ENCODE results near the gene ADARB2.

ADARB2 gene

GRCh38 chr10:1608851-1609647, 128.3 kb downstream of the ADARB2 start:
- no peak for DNase-seq

DNA sequence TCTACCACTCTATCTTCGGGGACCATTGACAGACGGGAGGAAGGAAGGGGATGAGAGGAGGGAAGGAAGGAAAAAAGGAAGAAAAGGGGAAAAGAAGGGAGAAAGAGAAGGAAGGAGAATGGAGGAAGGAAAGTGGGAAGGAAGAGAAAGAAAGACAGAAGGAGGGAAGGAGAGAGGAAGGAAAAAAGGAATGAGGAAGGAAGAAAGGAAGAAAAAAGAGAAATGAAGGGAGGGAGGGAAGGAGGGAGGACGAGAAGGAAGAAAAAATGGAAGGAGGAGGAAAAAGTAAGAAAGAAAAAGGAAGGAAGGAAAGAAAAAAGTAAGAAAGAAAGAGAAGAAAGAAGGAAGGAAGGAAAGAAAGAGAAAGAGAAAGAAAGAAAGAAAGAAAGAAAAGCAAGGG, 128.9 kb downstream of the ADARB2 start:
- no peak for DNase-seq

DNA sequence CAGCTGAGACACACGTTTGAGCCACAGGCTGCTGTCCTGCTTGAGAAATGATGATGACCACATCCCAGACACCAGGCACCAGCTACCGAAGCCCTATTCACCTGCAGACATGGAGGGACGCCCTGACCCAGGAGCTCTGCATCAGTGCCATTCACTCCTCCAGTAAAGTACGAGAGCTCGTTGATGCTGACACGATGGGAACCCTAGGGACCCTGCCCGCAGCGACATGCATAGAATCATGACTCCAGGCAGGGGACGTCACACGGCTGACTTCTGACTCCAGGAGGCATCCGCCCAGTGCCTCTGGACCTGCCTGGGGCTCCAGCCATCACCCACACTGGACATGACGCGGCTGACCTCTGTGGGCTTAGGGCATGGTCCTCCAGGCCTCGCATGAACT, 129.9 kb downstream of the ADARB2 start:
- DNase-seq, result no peak

- no peak for DNase-seq
Observed at GRCh38 chr10:1605999-1606940, 131.1 kb downstream of the ADARB2 start.

DNA sequence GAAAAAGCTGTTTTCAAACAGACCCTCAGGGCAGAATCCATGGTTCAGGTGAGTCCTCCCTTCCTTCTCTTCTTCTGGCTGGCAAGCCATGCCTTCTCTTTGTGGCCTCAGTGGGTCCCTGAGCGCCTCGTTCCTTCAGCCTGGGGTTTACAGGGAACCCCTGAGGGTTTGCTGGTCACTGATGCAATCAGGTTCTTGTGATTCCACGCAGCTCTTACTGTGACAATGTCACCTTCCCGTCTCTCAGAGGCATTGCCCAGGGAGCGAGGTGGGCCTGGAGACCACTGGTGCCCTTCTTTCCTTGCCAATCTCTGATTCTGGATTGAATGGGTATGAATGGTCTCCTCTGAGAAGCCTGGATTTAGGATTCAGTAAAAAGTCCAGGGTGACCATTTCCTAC, 132.2 kb downstream of the ADARB2 start:
- no peak for DNase-seq

GRCh38 chr10:1604246-1604645, 133.1 kb downstream of the ADARB2 start:
- DNase-seq, result no peak

DNA sequence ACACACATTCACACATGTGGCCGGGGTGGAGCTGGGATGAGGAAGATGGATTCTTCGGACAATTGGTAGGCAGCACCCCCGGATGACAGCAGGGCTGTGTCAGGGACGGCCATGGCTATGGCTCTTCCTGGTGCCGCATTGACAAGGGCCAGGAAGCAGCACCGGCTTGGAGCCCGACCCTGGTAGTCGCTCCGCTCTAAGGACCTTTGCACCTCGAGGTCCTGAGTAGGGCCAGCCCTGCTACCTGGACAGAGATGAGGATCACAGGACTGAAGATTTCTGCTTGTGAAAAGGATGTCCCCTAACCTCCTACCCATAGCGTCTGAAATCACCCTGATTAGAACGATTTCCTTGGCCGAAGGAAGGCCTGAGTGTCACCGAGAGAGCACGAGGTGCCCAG, 134.1 kb downstream of the ADARB2 start:
- no peak for DNase-seq

GRCh38 chr10:1602037-1602484, 135.3 kb downstream of the ADARB2 start:
- DNase-seq, result no peak

DNA sequence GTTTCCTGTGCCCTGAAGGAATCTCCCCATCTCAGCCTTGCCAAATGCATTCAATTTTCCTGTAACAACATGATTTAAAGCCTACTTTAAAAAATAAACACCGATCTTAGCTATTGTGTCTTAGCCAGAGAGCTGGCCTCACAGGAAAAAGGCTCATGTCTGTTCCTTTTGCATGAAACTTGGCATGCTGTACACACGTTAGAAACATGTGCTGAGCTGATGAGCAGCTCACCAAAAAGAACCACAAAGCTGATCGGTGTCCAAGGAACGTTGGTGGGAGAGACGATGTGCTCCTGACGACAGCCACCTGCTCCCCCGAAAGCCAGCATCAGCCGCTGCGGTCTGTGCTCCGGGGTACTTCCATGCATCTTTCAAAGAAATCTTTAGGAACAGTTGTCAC, 135.9 kb downstream of the ADARB2 start:
- no peak for DNase-seq

DNA sequence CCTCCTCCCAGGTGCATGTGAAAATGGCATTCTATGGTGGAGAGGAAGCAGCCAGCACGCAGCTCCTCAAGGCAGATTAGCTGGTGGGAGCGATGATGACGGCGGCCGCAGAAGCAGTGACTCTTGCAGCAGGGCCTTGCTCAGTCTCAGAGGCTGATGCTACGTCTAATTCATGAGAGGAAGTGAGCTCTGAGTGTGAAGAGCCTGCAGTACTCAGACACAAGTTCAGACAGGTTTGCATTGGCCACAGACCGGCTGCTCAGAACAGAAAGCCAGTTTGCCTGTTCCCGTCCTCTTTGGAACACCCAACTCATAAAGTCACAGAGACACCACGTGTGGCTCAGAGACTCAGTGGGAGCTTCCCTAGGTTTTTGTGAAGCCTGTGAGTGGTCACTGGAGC, 136.5 kb downstream of the ADARB2 start:
- DNase-seq, result no peak

- no peak for DNase-seq
Observed at GRCh38 chr10:1598393-1599153, 138.8 kb downstream of the ADARB2 start.

DNA sequence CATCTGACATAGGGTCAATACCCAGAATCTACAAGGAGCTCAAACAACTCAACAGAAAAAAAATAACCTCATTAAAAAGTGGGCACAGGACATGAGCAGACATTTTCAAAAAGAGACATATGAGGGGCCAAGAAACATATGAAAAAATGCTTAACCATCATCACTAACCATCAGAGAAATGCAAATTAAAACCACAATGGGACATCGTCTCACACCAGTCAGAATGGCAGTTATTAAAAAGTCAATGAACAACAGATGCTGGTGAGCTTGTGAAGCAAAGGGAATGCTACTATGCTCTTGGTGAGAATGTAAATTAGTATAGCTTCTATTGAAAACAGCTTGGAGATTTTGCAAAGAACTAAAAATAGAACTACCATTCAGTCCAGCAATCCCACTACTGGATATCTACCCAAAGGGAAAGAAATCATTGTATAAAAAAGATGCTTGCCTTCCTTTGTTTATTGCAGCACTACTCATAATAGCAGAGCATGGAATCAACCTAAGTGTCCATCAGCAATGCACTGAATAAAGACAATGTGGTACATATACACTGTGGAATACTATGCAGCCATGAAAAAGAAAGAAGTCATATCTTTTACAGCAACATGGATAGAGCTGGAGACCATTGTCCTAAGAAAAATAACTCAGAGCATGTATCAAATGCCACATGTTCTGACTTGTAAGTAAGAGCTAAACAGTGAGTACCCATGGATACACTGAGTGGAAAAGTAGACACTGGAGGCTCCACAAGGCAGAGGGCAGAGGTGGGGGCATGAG, 139.8 kb downstream of the ADARB2 start:
- DNase-seq, result no peak

DNA sequence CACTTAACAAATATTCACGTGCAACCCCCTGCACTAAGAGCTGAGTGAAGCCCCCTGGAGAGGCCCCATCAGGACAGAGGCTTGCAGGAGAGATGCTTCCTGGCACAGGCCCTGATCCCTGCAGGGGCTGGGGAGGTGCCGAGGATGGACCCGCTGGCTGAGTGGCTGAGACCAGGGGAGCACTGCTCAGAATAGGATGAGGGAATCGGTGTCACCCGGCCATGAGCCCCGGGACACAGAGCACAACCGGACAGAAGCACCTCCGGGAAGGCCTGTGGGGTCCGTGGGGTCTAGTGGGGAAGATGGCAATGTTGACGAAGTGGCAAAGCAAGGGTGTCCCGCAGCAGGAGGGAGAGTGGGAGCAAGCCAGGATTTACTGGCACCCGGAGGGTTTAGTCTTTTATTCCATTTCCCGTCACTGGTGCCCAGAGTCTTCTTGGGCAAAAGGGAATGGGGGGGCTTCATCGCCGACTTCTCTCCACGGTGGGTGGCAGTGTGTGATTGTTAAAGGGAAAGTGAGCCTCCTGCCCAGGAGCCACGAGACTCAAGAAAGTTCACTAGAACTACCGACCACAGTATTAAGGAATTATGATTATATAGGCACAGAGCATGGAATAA, 140.7 kb downstream of the ADARB2 start:
- DNase-seq, result no peak

- DNase-seq, result no peak
Observed at GRCh38 chr10:1595726-1596125, 141.6 kb downstream of the ADARB2 start.

DNA sequence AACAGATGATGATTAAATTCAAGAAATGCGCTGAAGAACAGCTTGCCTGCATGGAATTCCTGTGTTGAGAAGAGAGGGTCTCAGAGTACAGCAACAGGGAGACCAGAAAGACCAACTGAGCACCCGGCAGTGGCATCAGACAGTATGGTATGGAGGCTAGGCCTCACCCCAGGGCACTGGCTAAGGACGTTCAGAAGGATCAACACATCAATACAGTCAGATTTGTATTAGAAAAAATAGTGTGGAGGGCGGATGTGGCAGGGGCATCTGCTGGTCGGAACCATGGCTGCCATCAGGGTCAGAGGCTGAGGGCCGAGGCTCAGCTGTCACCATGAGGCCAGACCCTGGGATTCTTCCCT, 142.1 kb downstream of the ADARB2 start:
- no peak for DNase-seq

DNA sequence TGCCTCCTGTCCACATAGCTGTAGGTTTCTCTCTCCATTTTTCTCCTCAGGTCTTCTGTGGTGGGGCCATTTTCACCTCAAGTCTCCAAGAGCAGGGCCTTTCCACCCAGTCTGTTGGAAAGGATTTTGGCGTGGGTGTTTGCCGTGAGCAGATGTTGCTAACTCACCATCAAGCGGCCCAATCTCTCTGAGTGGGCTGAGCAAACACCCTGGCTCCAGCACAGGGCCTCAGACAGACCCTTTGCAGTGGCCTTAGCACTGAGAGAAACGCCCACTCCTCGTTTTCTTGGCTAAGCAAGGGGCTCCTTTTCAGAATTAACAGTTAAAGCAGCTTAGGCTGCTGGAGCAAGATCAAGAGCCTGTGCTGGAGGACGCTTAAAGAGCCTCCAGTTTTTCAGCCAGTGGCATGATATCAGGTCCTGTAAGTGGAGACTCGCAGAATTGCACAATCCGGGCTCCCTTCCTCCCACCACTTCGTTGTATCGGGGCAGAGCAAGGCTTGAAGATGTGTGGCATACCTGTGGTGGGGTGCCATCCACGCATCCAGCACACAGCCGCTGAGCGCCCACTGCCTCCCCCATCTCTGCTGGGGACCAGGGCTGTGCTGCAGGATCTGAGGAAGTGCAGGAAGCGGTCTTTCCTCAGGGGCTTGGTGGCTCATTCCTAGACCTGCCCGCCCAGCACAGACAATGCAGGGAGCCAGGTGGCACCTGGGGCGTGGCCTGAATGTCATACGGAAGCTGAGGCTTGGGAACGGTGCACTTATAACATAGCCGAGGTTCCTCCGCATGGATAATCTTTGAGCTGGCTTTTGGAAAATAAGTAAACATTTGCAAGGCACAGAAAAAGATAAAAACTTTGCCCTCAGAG, 142.7 kb downstream of the ADARB2 start:
- no peak for DNase-seq

DNA sequence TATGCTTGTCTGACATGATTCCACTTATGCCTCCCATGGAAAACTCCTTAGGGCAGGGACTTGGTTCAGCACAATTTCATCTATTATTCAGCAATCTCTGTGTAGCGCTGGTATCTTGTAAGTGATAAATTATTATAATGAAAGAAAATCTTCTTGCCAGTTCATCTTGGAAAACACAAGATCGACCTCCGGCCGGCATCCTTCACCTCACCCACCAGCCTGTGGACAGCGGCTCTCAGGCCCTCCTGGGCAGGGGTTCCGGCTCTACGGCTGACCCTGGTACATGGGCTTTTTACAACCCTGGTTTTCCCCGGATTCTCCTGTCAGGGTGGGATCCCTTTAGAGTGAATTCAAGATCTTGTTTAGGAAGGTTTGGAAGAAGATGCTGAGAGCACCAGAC, 145.6 kb downstream of the ADARB2 start:
- no peak for DNase-seq

GRCh38 chr10:1591045-1591444, 146.3 kb downstream of the ADARB2 start:
- DNase-seq, result no peak

GRCh38 chr10:1589257-1589656, 148.1 kb downstream of the ADARB2 start:
- no peak for DNase-seq

DNA sequence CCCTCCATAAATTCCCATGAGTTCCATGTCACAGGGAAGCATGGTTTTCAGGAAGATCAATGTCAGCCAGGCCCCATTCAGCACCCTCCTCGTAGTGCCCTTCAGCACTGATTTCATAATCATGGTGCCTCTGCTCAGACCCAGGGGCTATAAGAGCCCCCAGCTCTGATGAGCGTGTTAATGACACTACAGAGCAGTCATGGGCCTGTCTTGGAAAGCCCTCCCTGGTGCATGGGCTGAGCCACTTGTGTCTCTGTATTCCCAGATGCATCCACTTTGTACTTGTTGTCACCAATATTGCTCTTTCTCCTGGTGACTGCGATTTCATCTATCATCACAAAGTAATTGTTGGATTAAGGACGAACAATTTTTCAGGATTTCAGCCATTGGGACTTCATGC, 154.6 kb downstream of the ADARB2 start:
- no peak for DNase-seq

GRCh38 chr10:1581189-1581588, 156.1 kb downstream of the ADARB2 start:
- DNase-seq, result no peak

All from suppressor macrophage treated with lipopolysaccharide for 4 hours (primary cell).